Measurements from ENCODE around the gene SLC43A1. TPM values are rescaled to one million over a fixed set of nuclear protein-coding genes. Genes with fewer than 3 reads are reported as not detected.
"Not testable (repeated sequence)": the region's sequence is repeated elsewhere in the genome, so short reads cannot be mapped to it uniquely, and the experiment has no call there.

The SLC43A1 gene
- polyA plus RNA-seq, 4 donors: 6.7 to 8.8 (median 7.0) TPM

DNA sequence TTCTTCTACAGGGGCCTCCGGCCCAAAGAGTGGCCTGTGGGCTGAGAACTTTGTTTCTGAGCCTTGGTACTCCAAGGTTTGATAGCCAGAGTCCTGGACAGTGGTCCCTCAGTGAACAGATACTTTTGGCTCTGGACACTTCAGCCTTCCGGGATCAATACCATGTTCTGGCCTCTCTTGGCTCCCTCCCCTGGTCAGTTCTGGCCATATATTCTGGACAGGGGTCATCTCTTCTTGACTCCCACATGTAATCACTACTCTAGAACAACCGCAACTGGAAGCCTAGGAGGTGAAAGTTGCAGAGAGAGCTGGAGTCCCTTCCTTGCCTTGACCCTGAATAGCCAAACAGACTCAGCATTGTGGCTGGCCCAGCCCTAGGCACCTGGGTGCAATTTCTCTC, 52.9 kb downstream of the SLC43A1 start:
- DNase-seq (ENCODE audit: low read depth in 4 of 4, low spot score in 2 of 4): no peak

DNA sequence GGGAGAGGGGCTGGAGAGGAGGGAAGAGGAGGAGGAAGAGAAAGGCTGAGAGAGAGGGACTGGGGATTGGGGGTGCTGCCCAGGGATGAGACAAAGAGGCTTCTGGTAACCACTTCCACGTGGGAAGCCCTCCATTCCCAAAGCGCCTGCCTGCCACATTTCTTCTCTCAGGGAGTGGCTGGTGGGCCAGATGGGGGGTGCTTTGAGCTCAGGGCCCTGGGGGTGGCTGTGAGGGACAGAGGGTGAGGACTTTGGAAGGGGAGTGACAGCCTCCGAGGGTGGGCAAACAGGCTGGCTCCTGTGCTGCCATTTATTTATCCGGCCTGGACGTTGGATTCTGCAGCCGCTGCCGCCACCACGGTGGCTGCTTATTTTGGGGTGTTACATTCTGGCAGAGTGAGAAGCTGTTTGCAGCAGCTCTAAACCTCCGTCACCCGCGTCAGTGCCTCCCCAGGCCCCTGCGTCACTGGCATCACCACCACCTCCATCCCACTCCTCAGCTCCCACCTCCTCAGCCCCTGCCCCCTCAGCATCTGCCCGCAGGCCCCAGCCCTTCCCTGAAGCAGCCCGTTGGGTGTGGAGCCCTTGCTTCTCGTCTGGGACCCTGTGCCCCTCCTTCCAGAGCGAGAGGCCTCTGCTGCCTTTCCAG, 53.5 kb downstream of the SLC43A1 start:
- no peak for DNase-seq (ENCODE audit: low read depth in 4 of 4, low spot score in 2 of 4)

DNA sequence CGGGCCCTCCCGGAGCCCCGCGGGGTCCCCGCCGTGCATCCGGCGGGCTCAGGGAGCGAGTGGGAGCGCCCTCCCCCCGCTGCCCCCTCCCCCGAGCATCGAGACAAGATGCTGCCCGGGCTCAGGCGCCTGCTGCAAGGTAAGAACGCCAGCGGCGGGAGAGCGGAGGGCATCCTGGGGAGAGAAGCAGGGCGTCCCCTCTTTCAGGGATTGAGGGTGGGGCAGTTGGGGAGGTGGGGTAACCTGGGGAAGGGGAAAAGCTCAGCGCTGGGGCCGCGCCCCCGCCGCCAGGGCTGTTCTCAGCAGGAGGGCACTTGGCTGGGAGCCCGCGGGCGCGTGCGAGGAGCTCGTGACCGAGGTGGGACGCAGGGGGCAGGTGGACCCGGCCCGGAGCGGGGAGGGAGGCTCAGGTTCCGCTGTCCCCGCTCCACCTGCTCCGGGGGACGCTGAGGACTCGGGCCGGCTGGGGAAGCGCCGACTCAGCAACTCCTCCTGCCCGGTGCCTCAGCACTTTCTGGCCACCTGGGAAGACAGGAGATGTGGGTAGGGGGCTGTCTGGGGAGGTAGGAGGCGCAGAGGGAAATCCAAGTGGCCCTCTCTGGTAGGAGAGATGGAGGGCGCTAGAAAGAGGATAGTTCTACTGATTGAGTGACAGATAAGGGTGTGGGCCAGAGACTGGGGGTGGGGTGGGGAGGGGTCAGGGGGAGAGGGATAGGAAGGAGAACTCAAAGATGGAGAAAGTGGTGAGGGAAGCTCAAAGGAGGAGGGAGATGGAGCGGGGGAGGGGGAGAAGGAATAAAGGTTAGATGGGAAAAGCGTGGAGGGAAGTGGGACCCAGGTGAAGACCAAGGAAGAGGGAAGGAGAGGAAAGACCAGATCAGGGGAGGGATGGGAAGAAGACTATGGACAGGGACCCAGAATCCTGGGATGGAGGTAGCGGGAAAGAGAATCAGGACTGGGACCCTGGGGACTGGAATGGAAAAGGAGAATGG, 54.4 kb downstream of the SLC43A1 start:
- no peak for DNase-seq (ENCODE audit: low read depth in 4 of 4, low spot score in 2 of 4)

DNA sequence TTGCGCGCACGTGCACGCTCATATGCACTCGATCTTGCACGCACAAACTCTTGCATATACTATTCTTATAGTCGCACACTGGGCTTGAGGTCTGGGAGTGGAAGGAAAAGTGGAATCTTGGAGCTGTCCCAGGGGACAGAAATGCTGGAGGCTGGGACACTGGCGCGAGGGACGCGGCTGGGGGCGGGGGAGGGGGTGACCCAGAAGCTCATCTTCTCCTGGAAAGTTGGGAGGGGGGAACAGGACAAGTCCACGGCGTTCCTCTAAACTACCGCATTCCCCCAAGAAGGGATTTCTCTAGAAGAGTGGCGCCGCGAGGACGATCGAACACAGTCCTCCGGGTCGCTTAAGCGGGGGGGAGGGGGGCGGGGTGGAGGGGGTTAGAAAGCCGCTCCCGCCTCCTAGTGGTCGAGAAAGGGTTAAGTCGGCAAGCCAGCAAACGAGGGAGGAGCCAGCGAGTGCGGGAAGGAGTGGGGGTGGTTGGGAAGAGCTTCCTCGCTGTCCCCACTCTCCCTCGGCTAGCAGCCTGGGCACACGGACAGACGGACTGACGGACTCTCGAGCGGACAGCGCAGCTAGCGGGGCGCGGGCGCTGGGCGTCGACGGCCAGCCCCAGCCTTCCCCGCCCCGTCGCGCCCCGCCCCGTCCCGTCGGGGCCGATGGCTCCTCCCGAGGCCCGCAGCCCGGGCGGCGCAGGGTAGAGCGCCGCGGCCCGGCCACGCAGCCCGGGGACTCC, 55.3 kb downstream of the SLC43A1 start, which contains the start of gene RTN4RL2:
Gene RTN4RL2 (plus strand): TSS at position 507 of the 736 bp plus-strand sequence. CDS start 338 bp downstream, outside the sequence.
- DNase-seq (ENCODE audit: low read depth in 4 of 4, low spot score in 2 of 4): no peak

DNA sequence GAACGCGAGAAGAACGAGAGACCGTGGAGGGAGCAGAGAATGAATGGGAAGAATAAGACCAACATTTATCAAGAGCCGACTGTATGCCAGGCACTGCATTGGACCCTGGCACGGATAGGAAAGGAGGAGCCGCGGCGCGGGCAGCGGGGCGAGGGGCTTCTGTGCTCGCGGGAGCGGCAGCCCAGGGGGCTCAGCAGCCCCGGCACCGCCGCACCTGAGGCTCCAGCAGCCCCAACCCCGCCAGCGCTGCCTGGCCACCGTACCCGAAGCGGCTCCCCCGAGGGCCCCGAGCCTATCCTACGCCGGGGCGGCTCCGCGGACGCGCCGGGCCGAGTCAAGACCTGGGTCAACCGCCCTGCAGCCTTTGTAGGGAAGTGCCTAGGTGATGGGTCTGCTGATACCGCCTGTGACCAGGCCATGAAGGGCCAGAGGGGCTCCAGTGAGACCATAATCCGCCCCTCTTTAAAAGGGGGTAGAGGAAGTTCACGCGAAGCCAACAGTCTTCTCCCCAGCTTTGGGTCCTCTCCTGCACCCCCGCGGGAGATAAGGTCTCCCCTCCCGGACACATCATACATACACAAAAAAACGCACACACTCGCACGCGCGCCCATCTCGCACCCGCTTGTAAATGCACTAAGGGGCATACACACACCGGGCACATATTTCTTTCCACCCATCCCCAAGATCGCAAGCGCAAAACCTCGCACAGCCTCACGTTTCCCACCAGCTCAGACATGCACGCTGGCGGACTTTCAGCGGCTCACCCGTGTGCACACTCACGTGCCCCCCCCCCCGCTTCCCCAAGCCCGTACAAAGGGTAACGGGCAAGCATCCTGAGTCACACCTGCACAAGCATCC, 56.1 kb downstream of the SLC43A1 start:
- DNase-seq (ENCODE audit: low read depth in 4 of 4, low spot score in 2 of 4): no peak

DNA sequence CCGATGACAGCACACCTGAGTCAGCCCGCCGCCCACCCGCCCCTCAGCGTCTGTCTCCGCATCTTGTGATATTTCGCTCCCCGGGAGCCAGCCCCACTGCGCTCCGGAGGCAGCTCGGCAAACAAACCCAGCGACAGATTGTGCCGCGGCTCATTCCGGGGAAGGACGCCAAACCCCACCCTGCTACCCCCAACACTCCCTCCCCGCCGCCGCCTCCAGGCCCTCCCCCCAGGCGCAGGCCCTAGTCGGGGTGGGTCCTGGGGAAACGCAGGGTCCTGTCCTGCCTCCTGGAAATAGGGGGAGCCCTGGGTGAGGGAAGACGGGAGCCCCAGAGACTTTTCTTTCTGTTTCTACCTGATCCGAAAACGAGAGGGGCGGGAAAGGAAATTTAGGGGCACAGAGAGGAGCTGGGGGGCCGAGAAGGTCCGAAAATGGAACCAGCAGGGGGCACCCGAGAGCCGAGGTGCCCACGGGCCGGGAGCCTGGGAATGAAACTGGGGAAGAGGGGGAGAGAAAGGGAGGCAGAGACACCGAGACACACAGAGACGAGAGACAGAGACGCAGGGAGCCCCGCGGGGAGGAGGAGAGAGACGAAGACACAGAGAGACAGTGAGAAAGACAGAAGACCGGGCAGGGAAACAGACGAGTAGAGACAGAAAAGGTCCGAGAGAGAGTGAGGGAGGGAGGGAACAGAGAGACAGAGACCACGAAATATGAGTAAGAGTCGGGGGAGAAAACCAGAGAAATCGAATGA, 56.9 kb downstream of the SLC43A1 start:
- DNase-seq (ENCODE audit: low read depth in 4 of 4, low spot score in 2 of 4): no peak

DNA sequence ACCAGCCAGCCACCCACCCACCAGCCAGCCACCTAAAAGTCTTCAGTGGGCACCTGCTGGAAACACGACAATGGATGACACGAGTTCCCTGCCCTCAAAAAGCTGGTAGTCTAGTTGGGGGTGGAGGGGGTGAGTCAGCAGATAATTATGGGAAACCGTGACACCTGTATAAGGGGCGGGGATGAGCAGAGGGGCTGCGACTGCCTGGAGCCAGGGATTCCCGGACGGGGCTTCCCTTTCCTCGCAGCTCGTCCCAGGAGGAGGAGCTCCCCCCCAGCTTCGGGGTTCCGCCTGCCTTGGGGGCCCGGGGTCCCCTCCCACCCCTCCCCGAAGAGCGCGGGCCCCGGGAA, 57.5 kb downstream of the SLC43A1 start:
- no peak for DNase-seq (ENCODE audit: low read depth in 4 of 4, low spot score in 2 of 4)

DNA sequence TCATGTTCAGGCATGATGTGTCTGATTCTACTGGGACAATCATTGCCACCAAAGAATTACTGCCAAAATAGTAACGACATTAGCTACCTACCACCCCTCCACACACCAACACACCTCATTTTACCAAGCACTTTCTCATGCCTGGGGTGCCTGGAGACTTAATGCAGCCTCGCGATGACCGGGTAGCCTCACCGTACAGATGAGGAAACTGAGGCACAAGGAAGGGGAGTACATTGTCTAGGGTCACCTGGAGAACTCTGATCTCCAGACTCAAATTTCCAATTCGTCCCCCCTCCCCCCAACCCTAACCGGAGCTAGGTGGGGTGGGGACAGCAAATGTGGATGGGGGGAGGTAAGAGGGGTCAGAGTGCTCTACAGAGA, 57.9 kb downstream of the SLC43A1 start:
- no peak for DNase-seq (ENCODE audit: low read depth in 4 of 4, low spot score in 2 of 4)

DNA sequence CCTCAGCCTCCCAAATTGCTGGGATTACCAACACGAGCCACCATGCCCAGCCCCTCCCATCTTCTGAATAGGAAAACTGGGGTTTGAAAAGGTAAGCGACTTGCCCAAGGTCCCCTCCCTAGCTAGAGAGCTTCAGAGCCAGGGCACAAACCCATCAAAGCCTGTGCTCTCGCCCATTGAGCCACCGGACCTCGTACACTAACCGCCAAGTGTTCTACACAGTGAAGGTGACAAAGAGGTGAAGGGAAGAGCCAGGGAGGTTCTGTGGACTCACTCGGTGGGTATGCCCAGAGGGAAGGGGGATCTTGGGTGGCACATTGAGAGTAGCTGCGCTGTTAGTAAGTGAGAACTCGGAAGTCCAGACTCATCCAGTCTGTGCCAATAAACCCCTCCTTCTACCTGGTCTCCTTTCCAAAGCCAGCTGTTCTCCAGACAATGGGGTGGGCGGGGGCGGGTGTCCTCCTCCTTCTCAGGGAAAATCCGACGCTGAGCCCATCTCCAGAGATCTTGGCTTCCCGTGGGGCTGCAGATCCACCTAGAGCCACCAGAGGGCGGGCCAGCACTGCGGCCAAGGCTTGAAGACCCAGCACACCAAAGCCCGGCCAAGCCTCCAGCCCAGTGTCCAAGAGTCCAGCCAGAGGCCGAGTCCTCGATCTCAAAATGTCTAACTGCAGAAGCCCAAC, 58.4 kb downstream of the SLC43A1 start:
- no peak for DNase-seq (ENCODE audit: low read depth in 4 of 4, low spot score in 2 of 4)

DNA sequence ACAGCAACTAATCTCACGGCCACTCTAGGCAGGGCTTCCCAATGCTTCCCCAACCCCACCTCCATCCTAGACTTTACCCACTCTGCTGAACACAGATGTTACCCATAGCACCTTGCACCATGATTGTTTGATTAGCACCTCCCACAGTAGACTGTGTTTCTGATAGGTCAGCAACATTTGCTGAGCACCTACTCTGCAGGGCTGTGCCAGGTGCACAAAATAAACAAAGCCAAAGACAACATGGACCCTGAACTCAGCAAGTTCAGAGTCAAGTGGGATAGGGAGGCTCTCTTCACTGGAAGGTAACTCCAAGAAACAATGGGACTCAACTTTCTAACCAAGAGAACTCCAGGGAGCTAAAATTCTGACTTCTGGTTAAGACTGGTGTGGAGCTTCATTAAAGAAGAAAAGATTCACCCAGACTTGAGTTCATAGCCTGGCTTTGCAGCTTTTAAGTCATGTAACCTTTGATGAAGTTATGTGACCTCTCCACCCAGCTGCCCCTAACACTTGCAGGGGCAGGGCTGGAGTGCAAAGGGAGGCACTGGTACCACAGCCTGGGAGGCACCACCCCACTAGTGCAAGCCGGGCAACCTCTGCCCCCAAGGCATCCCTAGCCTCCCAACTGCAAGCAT, 61.8 kb downstream of the SLC43A1 start:
- no peak for DNase-seq (ENCODE audit: low read depth in 4 of 4, low spot score in 2 of 4)

DNA sequence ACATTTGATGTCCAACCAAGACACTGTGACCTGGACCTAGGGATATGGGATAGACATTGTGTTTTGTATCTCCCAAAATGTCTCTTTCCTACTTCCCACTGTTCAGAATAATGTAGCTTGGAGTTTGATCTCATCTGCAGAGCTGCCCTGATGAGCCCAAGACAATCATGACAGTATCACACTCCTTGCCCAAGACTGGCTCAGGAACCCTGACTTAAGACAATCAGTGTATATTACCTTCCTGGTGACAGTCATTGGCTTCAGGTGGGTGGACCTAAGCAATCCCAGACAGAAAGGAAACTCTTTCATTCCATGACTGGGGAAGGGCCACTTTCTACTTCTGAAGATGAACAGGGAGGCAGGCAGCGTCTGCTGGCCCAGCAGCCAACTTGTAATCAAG, 69.4 kb downstream of the SLC43A1 start:
- no peak for DNase-seq (ENCODE audit: low read depth in 4 of 4, low spot score in 2 of 4)

DNA sequence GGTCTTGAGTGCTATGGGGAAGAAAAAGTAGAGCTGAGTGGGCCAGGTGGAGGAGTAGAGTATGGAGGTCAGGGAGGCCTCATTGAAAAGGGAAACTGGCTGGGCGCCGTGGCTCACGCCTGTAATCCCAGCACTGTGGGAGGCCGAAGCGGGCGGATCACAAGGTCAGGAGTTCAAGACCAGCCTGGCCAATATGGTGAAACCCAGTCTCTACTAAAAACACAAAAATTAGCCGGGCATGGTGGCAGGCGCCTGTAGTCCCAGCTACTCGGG, 70.4 kb downstream of the SLC43A1 start:
- not testable (repeated sequence) for DNase-seq (ENCODE audit: low read depth in 4 of 4, low spot score in 2 of 4)

DNA sequence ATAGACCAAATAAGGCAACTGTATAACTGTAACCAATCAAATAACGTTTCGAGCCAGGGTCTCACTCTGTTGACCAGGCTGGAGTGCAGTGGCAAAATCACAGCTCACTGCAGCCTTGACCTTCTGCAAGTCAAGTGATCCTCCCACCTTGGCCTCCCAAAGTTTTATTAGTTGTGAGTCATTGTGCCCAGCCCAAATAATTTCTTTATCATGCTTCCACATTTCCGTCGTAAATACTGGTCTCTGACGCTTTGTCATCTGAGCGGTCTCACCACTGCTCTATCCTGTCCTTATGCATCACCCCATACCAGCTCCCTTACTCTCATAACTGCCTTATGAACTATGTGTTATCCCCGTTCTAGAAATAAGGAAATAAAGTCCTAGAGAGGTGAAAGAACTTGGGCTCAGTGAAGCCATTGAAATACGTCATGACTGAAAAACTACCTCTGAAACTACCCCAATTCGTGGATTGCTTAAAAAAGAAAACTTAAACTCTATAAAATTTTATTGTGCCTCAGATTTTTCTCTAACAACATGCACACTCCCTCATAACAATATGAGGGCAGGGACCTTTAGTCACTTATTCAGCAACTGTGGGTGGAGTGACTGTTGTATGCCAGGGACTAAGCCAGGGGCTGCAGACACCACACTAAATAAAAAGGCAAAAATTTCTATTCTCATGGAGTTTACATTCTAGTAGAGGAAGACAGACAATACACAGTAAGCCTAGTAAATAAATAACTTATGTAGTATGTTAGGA, 71.0 kb downstream of the SLC43A1 start:
- DNase-seq (ENCODE audit: low read depth in 4 of 4, low spot score in 2 of 4): no peak

DNA sequence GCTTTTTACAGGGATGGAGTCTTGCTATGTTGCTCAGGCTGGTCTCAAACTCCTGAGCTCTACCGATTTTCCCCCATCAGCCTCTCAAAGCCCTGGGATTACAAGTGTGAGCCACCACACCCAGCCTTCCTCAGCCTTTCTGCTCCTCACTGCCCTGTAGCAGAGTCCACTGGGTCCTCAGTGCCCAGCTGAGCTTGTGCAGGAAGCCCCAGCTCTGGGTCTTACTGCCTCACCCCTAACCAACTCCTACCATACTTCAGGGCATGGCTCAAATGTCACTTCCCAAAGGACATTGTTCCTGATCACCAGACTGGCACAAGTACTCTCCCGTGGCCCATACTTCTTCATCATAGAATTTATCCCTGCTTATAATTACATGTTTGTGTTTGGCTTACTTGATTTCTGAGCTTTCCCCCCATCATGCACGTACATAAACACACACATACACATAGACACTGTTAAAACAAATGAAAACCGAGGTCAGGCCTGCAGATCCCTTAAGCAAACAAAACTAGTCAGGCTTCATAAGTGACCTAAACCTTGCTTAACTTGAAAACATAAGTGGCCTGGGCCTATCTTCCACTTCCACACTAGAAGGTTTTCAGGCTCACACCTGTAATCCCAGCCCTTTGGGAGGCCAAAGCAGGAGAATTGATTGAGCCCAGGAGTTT, 74.6 kb downstream of the SLC43A1 start:
- no peak for DNase-seq (ENCODE audit: low read depth in 4 of 4, low spot score in 2 of 4)

DNA sequence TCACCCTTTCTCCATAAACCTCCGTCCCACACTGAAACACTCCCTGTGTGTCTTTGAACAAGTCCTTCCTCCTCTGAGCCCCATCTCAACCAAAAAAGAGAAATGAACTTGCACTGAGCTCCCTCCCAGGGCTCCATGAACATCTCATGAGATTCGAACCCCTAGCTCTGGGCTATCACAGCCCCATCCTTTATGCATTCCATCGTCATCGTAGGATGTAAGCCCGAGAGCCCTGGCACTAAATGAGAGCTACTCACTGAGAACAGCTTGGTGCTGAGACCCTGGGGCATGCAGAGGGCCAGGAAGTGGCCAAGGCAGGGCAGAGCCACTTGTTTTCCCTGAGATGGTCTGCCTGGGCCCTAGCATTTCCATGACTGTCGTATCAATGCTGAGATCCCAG, 75.7 kb downstream of the SLC43A1 start:
- no peak for DNase-seq (ENCODE audit: low read depth in 4 of 4, low spot score in 2 of 4)

DNA sequence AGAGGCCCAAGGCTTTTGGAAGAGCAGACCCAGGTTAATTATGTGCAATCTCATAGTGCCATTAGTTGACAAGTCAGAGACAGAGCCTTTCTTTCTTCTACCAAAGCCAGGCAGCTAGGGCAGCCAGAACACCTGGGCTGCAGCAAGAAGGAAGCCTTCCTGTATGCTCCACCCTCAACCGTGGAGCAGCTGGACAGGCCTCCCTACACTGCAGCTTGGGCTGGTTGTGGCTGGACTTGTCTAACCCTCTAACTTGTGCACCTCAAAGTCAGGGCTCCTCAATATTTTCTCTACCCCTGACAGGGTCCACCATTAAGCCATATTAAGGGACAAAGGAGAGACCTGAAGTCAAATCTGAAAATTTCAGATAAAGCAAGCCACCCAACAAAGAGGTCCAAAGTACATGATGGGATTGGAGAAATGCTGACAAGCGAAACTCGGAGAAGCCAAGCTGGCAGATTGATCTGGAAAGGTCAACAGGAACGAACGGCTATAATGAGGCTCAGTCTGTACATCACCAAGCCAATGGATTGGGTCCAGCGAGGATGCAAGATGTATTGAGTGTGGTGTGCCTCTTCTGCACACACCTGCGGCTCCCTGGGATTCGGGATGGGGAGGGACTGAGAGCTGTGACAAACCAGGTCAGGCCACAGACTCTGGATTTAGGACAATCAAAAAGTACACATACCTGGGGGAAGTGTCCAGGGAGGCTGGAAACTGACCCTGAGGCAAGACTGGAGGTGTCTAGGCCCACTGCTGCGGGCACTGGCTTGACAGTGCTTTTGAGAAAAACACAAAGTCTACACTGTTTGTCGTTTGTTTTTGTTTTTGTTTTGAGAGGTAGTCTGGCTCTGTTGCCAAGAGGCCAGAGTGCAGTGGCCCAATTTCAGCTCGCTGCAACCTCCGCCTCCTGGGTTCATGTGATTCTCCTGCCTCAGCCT, 76.9 kb downstream of the SLC43A1 start:
- DNase-seq (ENCODE audit: low read depth in 4 of 4, low spot score in 2 of 4): no peak

Data from left renal cortex interstitium (tissue), 4 donors.